Right cardiac atrium (tissue), 5 donors: Measurements from ENCODE around the gene MRC2. TPM values are rescaled to one million over a fixed set of nuclear protein-coding genes. Genes with fewer than 3 reads are reported as not detected.
A peak's percentile ranks its signal among the peaks of the same experiment; 100 is the strongest.
"Not testable (repeated sequence)": the region's sequence is repeated elsewhere in the genome, so short reads cannot be mapped to it uniquely, and the experiment has no call there.

Experiments
- ATAC-seq, 2 donors: fragments of 200-7000 bp; cut with Tn5 transposase; one replicate each; pipeline versions ENCODE4 v1.8.0 to v1.9.1; 2020; ENCODE audit warnings: moderate library complexity in 2 of 2, mild to moderate bottlenecking in 1 of 2
- DNase-seq, 3 donors: peaks; one replicate each; pipeline ENCODE4 v3.0.0-alpha.2; 2020
- H3K27ac ChIP-seq: one replicate; pipeline ENCODE4 v1.5.1; 2013; ENCODE audit warnings: mild to moderate bottlenecking, low read length, control low read depth, moderate library complexity
- H3K27me3 ChIP-seq: one replicate; pipeline ENCODE4 v1.6.1; 2013; ENCODE audit not compliant: control insufficient read depth, insufficient read depth
- H3K4me1 ChIP-seq: one replicate; pipeline ENCODE4 v1.6.1; 2013; ENCODE audit warnings: low read length; ENCODE audit not compliant: control insufficient read depth, insufficient read depth
- H3K4me3 ChIP-seq: one replicate; pipeline ENCODE4 v1.5.1; 2013; ENCODE audit warnings: low read length, control low read depth
- H3K9me3 ChIP-seq: one replicate; pipeline ENCODE4 v1.6.1; 2013; ENCODE audit warnings: low read length; ENCODE audit not compliant: control insufficient read depth
- WGBS: extraction: QIAGEN DNeasy Blood & Tissue Kit; methylation state at CpG from one replicate; pipeline ENCODE4 v1.1.7; 2013; 5-methylcytosine and 5-hydroxymethylcytosine counted together
- intact Hi-C, 4 donors: fragments of 100-400 bp; cut with DNase I; formaldehyde crosslinking; loops; one replicate each; pipeline versions ENCODE4 v1.11.0 to v1.14.0; 2022 to 2023
- polyA plus RNA-seq: library from polyadenylated mRNA; stranded (reverse); fragments of 200-250 nt; gene quantifications from one replicate; pipeline ENCODE4 v1.2.3, GENCODE V29; 2013
- total RNA-seq, 4 donors: library from RNA; stranded (reverse); fragmentation: NEBNext Ultra II Directional; extraction: Animal tissue kit (Norgen Biotek cat#: 25700); gene quantifications; one replicate each; pipeline ENCODE4 v1.2.1, GENCODE V29; 2021
- donor health status: healthy with polysubstance abuse.
- donor health status: DM: no; HTN: yes; CAD: no.
- donor health status: DM: no; HTN: no; CAD: no.
- donor health status: DM: no; HTN: yes; CAD: no; lungs with severe emphysema.
- donor health status: DM: yes; HTN: yes; CAD: no.

MRC2 gene
- total and polyA plus RNA-seq, 5 donors = 33.7 to 91.9 (median 50.7) TPM

DNA sequence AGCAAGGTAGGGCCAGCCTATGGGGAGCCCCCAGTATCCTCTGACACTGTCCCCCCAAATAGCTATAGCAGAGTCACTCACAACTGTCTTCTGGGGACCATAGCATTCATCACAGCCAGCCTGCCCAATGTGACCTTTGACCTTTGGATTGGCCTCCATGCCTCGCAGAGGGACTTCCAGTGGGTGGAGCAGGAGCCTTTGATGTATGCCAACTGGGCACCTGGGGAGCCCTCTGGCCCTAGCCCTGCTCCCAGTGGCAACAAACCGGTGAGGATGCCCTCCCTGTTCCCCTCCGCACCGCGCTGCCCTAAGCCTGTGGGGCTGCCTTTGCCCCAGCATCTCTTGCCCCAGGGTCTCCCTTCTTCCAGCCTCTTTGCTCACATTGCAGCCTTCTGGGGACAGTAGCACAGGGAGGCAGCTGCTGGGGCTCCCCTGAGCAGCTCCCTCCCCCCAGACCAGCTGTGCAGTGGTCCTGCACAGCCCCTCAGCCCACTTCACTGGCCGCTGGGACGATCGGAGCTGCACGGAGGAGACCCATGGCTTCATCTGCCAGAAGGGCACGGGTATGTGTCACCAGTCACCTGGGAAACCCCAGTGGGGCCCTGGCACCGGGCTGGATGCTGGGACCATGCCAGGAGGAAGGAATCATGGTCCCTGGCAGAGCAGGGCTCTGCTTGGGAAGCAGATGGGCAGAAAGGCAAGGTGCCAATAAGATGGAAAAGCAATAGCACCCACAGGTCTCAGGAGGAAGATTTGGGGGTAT lies 61.1 kb downstream of the MRC2 start:
- ATAC-seq (no peak), DNase-seq (peak in 1 of 3 donors; percentile 38)
- H3K27me3 ChIP-seq = no peaks in the 10 kb centered on the region
- no peaks in the 10 kb centered on the region for H3K4me1 ChIP-seq
- no peaks in the 10 kb centered on the region for H3K9me3 ChIP-seq
- H3K27ac ChIP-seq = no peak overlapping the region
- H3K4me3 ChIP-seq = no peak overlapping the region
- intact Hi-C loops = no loop called here
- 79% methylated on average over 11 of the region's 11 CpGs for WGBS

- Histone ChIP-seq H3K4me3 (no peak overlapping the region), H3K27me3 (no peaks in the 10 kb centered on the region), H3K4me1 (peaks cover 5% of the 10 kb centered on the region), H3K9me3 (no peaks in the 10 kb centered on the region), H3K27ac (no peak overlapping the region)
- WGBS = 89% methylated on average over 37 of the region's 37 CpGs
- DNase-seq (peak in 1 of 3 donors; percentile 59), ATAC-seq (no peak)
- intact Hi-C loops = no loop called here
These were observed 62.1 kb downstream of the MRC2 start for GRCh38 chr17:62689441-62690167.

DNA sequence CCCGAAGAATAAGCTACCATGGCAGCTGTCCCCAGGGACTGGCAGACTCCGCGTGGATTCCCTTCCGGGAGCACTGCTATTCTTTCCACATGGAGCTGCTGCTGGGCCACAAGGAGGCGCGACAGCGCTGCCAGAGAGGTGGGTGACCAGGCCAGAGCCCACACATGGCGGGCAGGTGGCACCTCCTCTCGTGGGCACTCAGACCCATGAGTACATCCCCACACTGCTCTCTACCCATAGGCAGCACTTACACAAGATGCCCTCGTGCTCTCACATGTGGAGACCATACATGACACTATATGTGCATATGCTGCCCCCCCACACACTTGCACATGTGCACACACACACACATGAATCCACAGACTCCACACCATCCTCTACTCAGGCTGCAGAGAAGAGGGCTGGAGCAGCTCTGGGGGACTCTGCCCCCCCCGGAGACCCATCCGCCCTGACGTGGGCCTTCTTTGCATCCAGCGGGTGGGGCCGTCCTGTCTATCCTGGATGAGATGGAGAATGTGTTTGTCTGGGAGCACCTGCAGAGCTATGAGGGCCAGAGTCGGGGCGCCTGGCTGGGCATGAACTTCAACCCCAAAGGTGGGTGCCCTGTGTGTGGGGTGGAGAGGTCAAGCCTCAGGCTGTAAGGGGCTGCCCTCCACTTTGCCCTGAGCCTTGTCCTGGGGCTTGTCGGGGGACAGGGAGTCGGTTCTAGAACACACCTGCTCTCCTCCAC lies 62.9 kb downstream of the MRC2 start:
- WGBS = 92% methylated on average over 19 of the region's 19 CpGs
- intact Hi-C loops = no loop called here
- ATAC-seq (no peak), DNase-seq (peak in 1 of 3 donors; percentile 51)
- H3K4me3 ChIP-seq = no peak overlapping the region
- no peaks in the 10 kb centered on the region for H3K27me3 ChIP-seq
- H3K27ac ChIP-seq = no peak overlapping the region
- H3K4me1 ChIP-seq = peaks cover 5% of the 10 kb centered on the region
- no peaks in the 10 kb centered on the region for H3K9me3 ChIP-seq

DNA sequence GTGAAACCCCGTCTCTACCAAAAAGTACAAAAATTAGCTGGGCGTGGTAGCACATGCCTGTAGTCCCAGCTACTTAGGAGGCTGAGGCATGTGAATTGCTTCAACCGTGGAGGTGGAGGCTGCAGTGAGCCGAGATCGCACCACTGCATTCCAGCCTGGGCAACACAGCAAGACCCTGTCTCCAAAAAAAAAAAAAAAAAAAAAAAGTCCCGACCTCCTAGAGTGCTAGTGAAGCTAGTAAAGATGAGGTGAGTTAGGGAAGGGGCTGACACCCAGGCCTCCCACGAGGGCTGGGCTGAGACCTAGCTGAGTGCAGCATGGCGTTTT lies 64.1 kb downstream of the MRC2 start:
- intact Hi-C loops, H3K4me1 ChIP-seq, H3K27me3 ChIP-seq, H3K9me3 ChIP-seq, H3K4me3 ChIP-seq, ATAC-seq, H3K27ac ChIP-seq, DNase-seq: not testable (repeated sequence)
- WGBS = 94% methylated on average over 8 of the region's 8 CpGs

GRCh38 chr17:62692159-62692651 lies 64.7 kb downstream of the MRC2 start:
- Histone ChIP-seq H3K9me3 (no peaks in the 10 kb centered on the region), H3K27ac (no peak overlapping the region), H3K4me3 (no peak overlapping the region), H3K27me3 (no peaks in the 10 kb centered on the region), H3K4me1 (peaks cover 5% of the 10 kb centered on the region)
- DNase-seq = peak in 1 of 3 donors; percentile 37
- intact Hi-C loops = no loop called here
- WGBS = 92% methylated on average over 20 of the region's 20 CpGs
- ATAC-seq = no peak

DNA sequence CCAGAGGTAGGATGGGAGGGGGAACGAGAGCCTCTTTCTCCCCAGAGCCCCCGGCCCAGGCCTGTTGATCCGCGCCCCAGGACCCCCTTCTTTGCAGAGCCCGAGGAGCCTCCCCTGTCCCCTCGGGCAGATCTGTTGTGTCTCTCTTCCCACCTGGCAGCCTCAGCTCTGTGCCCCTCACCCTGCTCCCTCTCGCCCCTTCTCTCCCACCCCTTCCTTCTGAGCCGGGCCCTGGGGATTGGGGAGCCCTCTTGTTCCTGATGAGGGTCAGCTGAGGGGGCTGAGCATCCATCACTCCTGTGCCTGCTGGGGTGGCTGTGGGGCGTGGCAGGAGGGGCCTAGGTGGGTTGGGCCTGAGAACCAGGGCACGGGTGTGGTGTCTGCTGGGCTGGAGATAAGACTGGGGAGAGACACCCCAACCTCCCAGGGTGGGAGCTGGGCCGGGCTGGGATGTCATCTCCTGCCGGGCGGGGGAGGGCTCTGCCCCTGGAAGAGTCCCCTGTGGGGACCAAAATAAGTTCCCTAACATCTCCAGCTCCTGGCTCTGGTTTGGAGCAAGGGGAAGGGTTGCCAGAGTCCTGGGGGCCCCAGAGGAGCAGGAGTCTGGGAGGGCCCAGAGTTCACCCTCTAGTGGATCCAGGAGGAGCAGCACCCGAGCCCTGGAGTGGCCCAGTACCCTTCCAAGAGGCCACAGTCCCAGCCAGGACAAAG lies 65.4 kb downstream of the MRC2 start:
- H3K4me1 ChIP-seq = peaks cover 5% of the 10 kb centered on the region
- no peaks in the 10 kb centered on the region for H3K9me3 ChIP-seq
- 77% methylated on average over 14 of the region's 14 CpGs for WGBS
- H3K4me3 ChIP-seq = no peak overlapping the region
- peak in 2 of 3 donors; percentile 53 to 80 for DNase-seq
- H3K27me3 ChIP-seq = no peaks in the 10 kb centered on the region
- ATAC-seq = peak; percentile 32 to 45
- intact Hi-C loops = no loop called here
- H3K27ac ChIP-seq = no peak overlapping the region

- H3K27ac ChIP-seq = no peak overlapping the region
- H3K9me3 ChIP-seq = no peaks in the 10 kb centered on the region
- H3K27me3 ChIP-seq = no peaks in the 10 kb centered on the region
- no peak for DNase-seq
- intact Hi-C loops = no loop called here
- peaks cover 5% of the 10 kb centered on the region for H3K4me1 ChIP-seq
- no peak for ATAC-seq
- no peak overlapping the region for H3K4me3 ChIP-seq
- 78% methylated on average over 19 of the region's 19 CpGs for WGBS
These were observed 66.3 kb downstream of the MRC2 start for GRCh38 chr17:62693616-62694409.

GRCh38 chr17:62695093-62695738 lies 67.7 kb downstream of the MRC2 start:
- H3K4me3 ChIP-seq, intact Hi-C loops, H3K27me3 ChIP-seq, H3K4me1 ChIP-seq, DNase-seq, H3K9me3 ChIP-seq: not testable (repeated sequence)
- 78% methylated on average over 5 of the region's 5 CpGs for WGBS
- ATAC-seq = peak in 1 of 2 donors; percentile 4
- peak overlapping the region; percentile 25 for H3K27ac ChIP-seq

GRCh38 chr17:62696256-62696655 lies 68.8 kb downstream of the MRC2 start:
- peak in 1 of 2 donors; percentile 4 for ATAC-seq
- Histone ChIP-seq H3K27ac (no peak overlapping the region), H3K27me3 (no peaks in the 10 kb centered on the region), H3K4me1 (peaks cover 5% of the 10 kb centered on the region), H3K4me3 (no peak overlapping the region), H3K9me3 (no peaks in the 10 kb centered on the region)
- WGBS = 88% methylated on average over 10 of the region's 10 CpGs
- no peak for DNase-seq
- intact Hi-C loops = no loop called here
